GM21528 (cell line): ENCODE measurements around the gene GRM5.
"Not testable (repeated sequence)": the region's sequence is repeated elsewhere in the genome, so short reads cannot be mapped to it uniquely, and the experiment has no call there.

Experiments used
- ATAC-seq: cut with Tn5 transposase; IDR thresholded peaks from one replicate; pipeline ENCODE4 v1.9.1; 2021; ENCODE audit warnings: mild to moderate bottlenecking, moderate library complexity; ENCODE audit not compliant: unreplicated experiment, low FRiP score

GRM5 gene

GRCh38 chr11:88843766-88844426, 221.9 kb downstream of the GRM5 start:
- not testable (repeated sequence) for ATAC-seq

- not testable (repeated sequence) for ATAC-seq
Observed at GRCh38 chr11:88838139-88838538, 227.6 kb downstream of the GRM5 start.

- not testable (repeated sequence) for ATAC-seq
Observed at GRCh38 chr11:88835709-88836108, 230.1 kb downstream of the GRM5 start.

GRCh38 chr11:88831303-88831890, 234.4 kb downstream of the GRM5 start:
- no peak for ATAC-seq

GRCh38 chr11:88827018-88827676, 238.6 kb downstream of the GRM5 start:
- no peak for ATAC-seq

GRCh38 chr11:88819616-88820015, 246.2 kb downstream of the GRM5 start:
- ATAC-seq: no peak

GRCh38 chr11:88818978-88819377, 246.8 kb downstream of the GRM5 start:
- no peak for ATAC-seq

GRCh38 chr11:88815505-88815904, 250.3 kb downstream of the GRM5 start:
- ATAC-seq: no peak

- no peak for ATAC-seq
Observed at GRCh38 chr11:88814076-88814475, 251.7 kb downstream of the GRM5 start.

- peak; percentile 92 for ATAC-seq
Observed at GRCh38 chr11:88813233-88813915, 252.4 kb downstream of the GRM5 start.

GRCh38 chr11:88810420-88811097, 255.2 kb downstream of the GRM5 start:
- no peak for ATAC-seq

GRCh38 chr11:88809126-88809525, 256.7 kb downstream of the GRM5 start:
- ATAC-seq: no peak

- ATAC-seq: no peak
Observed at GRCh38 chr11:88807349-88807748, 258.4 kb downstream of the GRM5 start.

- ATAC-seq: no peak
Observed at GRCh38 chr11:88806410-88806809, 259.4 kb downstream of the GRM5 start.

GRCh38 chr11:88801484-88802123, 264.2 kb downstream of the GRM5 start:
- no peak for ATAC-seq

GRCh38 chr11:88799771-88800500, 265.8 kb downstream of the GRM5 start:
- no peak for ATAC-seq

- ATAC-seq: no peak
Observed at GRCh38 chr11:88790182-88790581, 275.6 kb downstream of the GRM5 start.

GRCh38 chr11:88779577-88779976, 286.2 kb downstream of the GRM5 start:
- no peak for ATAC-seq

- no peak for ATAC-seq
Observed at GRCh38 chr11:88770475-88771079, 295.2 kb downstream of the GRM5 start.
